GM12878 (cell line): ENCODE measurements around the gene CDKL4. TPM values are rescaled to one million over a fixed set of nuclear protein-coding genes. Genes with fewer than 3 reads are reported as not detected.

Experiments used
- ATAC-seq: fragments of 200-7000 bp; cut with Tn5 transposase; 3 replicates; pipeline ENCODE4 v1.9.1; 2020; ENCODE audit warnings: mild to moderate bottlenecking, moderate library complexity
- BruUV-seq: library from RNA; stranded (reverse); fragments of 400-500 nt; replicated peaks from 2 replicates; lab custom pipeline; 2021; lab: Mats Ljungman, UMichigan
- CTCF ChIA-PET: fragments of 300-600 bp; sonication (Branson Sonifier 250); formaldehyde crosslinking; extraction: SDS; loops from one replicate; lab custom pipeline; 2021; ENCODE audit warnings: inconsistent platforms; lab: Yijun Ruan, JAX
- POLR2A ChIA-PET: fragments of 350-600 bp; formaldehyde crosslinking; extraction: SDS; loops from one replicate; lab custom pipeline; 2021; ENCODE audit warnings: inconsistent platforms; lab: Charles Lee
- RAD21 ChIA-PET: fragments of 300-600 bp; sonication (Branson Sonifier 250); formaldehyde crosslinking; loops from one replicate; lab custom pipeline; 2023; ENCODE audit warnings: antibody characterized with exemption; ENCODE audit not compliant: unreplicated experiment; lab: Charles Lee
- SMC1A ChIA-PET: fragments of 300-600 bp; sonication (Branson Sonifier 250); formaldehyde crosslinking; loops from one replicate; lab custom pipeline; 2023; ENCODE audit not compliant: unreplicated experiment, uncharacterized antibody; lab: Charles Lee
- DNase-seq: peaks from one replicate; pipeline ENCODE4 v3.0.0-alpha.2; 2011; ENCODE audit warnings: low read depth, low spot score
- FAIRE-seq: peaks from 3 replicates; lab custom pipeline; 2011; peaks lifted over from hg19 to GRCh38; lab: Jason Lieb, UNC
- H2AFZ ChIP-seq: 2 replicates; pipeline ENCODE4 v1.6.0; 2011; ENCODE audit warnings: low read depth, low read length, control low read depth; ENCODE audit not compliant: control insufficient read depth
- H3K27ac ChIP-seq: 2 replicates; pipeline ENCODE4 v1.5.1; 2011; ENCODE audit warnings: control low read depth; ENCODE audit not compliant: control insufficient read depth, insufficient read depth
- H3K27me3 ChIP-seq, 2 experiments: replicated peaks in 1 of 2; 2 replicates each; pipeline versions ENCODE4 v1.6.0 to v1.6.1; 2011; ENCODE audit warnings: low read length in 1 of 2; ENCODE audit not compliant: control insufficient read depth in 2 of 2, insufficient read depth in 2 of 2
- H3K36me3 ChIP-seq, 2 experiments: 2 replicates each; pipeline ENCODE4 v1.5.1; 2011; ENCODE audit warnings: low read length in 1 of 2; ENCODE audit not compliant: control insufficient read depth in 2 of 2, insufficient read depth in 2 of 2
- H3K4me1 ChIP-seq: 2 replicates; pipeline ENCODE4 v1.6.1; 2011; ENCODE audit warnings: mild to moderate bottlenecking, low read length, moderate library complexity, mixed read lengths; ENCODE audit not compliant: control insufficient read depth, insufficient read depth
- H3K4me2 ChIP-seq: 2 replicates; pipeline ENCODE4 v1.6.0; 2011; ENCODE audit warnings: control low read depth; ENCODE audit not compliant: control insufficient read depth, insufficient read depth
- H3K4me3 ChIP-seq: fragments of 200-600 bp; sonication (generic); 2 replicates; pipeline ENCODE4 v1.5.1; 2016
- H3K79me2 ChIP-seq: 2 replicates; pipeline ENCODE4 v1.6.0; 2011; ENCODE audit warnings: low read length; ENCODE audit not compliant: control insufficient read depth, insufficient read depth
- H3K9ac ChIP-seq: 2 replicates; pipeline ENCODE4 v1.8.0; 2011; ENCODE audit warnings: low read length, control low read depth, mixed read lengths; ENCODE audit not compliant: control insufficient read depth, insufficient read depth
- H3K9me3 ChIP-seq: replicated peaks from 3 replicates; pipeline ENCODE4 v1.5.1; 2011; ENCODE audit warnings: mild to moderate bottlenecking, low read length; ENCODE audit not compliant: control insufficient read depth, insufficient read depth
- H4K20me1 ChIP-seq: 2 replicates; pipeline ENCODE4 v1.6.0; 2011; ENCODE audit not compliant: control insufficient read depth, insufficient read depth
- HDAC2 ChIP-seq: fragments of 200-600 bp; sonication (generic); IDR thresholded peaks from 2 replicates; pipeline ENCODE4 v1.6.1; 2017
- KDM1A ChIP-seq: fragments of 200-600 bp; sonication (generic); IDR thresholded peaks from 2 replicates; pipeline ENCODE4 v1.6.1; 2016; ENCODE audit warnings: borderline replicate concordance
- LARP7 ChIP-seq: fragments of 450-650 bp; IDR thresholded peaks from 2 replicates; pipeline ENCODE4 v1.6.1; 2017; ENCODE audit warnings: mild to moderate bottlenecking
- MEF2A ChIP-seq: IDR thresholded peaks from 2 replicates; pipeline ENCODE4 v1.6.1; 2011; ENCODE audit warnings: low read depth, mild to moderate bottlenecking, low read length, moderate library complexity; ENCODE audit not compliant: insufficient read depth
- POLR2A ChIP-seq: IDR thresholded peaks from 2 replicates; pipeline ENCODE4 v1.6.1; 2011; ENCODE audit warnings: low read depth, mild to moderate bottlenecking, low read length
- SP1 ChIP-seq: IDR thresholded peaks from one replicate; pipeline ENCODE4 v1.6.1; 2011; ENCODE audit warnings: low read depth, low read length
- SREBF1 ChIP-seq: IDR thresholded peaks from 2 replicates; pipeline ENCODE4 v1.6.1; 2012; ENCODE audit warnings: mild to moderate bottlenecking, low read length
- TCF3 ChIP-seq: IDR thresholded peaks from 2 replicates; pipeline ENCODE4 v1.6.1; 2012; ENCODE audit warnings: low read depth, mild to moderate bottlenecking, low read length, borderline replicate concordance; ENCODE audit not compliant: insufficient read depth
- WGBS: methylation state at CpG from one replicate; pipeline ENCODE4 v1.1.6; 2016; ENCODE audit warnings: low lambda C conversion rate; ENCODE audit not compliant: insufficient replicate concordance, insufficient coverage; ENCODE audit errors: missing lambda C conversion rate; 5-methylcytosine and 5-hydroxymethylcytosine counted together
- in situ Hi-C: fragments of 300-500 bp; cut with MboI; formaldehyde crosslinking; loops from 9 replicates; pipeline ENCODE4 v1.14.3; 2018; ENCODE audit warnings: mixed read lengths
- intact Hi-C: fragments of 100-400 bp; cut with micrococcal nuclease; formaldehyde crosslinking; loops from one replicate; pipeline ENCODE4 v1.14.2; 2022; ENCODE audit not compliant: unreplicated experiment
- polyA plus RNA-seq, 11 experiments: library from polyadenylated mRNA; depleted of rRNA in 4 of 11; unstranded in 6 of 11; stranded (reverse) in 5 of 11; fragments of >200 nt; fragmentation: Nextera tagmentation in 4 of 11; fragmentation: Illumina TruSeq in 1 of 11; extraction: Ambion mirVana in 4 of 11; extraction: Trizol in 1 of 11; gene quantifications; 1 replicate in 1 of 11; 2 replicates in 10 of 11; pipeline versions ENCODE4 v1.2.1 to v1.2.3, GENCODE V29; 2011 to 2016; ENCODE audit warnings: inconsistent platforms in 2 of 11, missing spikeins in 2 of 11, low read depth in 1 of 11
- total RNA-seq, 4 experiments: library from RNA; depleted of rRNA in 3 of 4; stranded (reverse); fragments of >200 nt in 3 of 4; fragmentation: Illumina TruSeq in 1 of 4; extraction: Trizol in 1 of 4; gene quantifications; 2 replicates each; pipeline versions ENCODE4 v1.2.1 to v1.2.3, GENCODE V29; 2013 to 2021
- TF ChIP-seq, protein P1 (sequence below): fragments of 450-650 bp; IDR thresholded peaks from 2 replicates; pipeline ENCODE4 v1.6.1; 2016; ENCODE audit warnings: mild to moderate bottlenecking, moderate library complexity, borderline replicate concordance
- TF ChIP-seq, protein P2 (sequence below): fragments of 450-650 bp; IDR thresholded peaks from 2 replicates; pipeline ENCODE4 v1.6.1; 2018; ENCODE audit warnings: mild to moderate bottlenecking, low read depth, moderate library complexity; ENCODE audit not compliant: partially characterized antibody
- TF ChIP-seq, protein P3 (sequence below): IDR thresholded peaks from 2 replicates; pipeline ENCODE4 v1.6.1; 2012; ENCODE audit warnings: low read depth, low read length, improper control_type of control experiment
- TF ChIP-seq, protein P4 (sequence below): fragments of 450-650 bp; conservative IDR thresholded peaks from 2 replicates; pipeline ENCODE4 v1.6.1; 2017; ENCODE audit warnings: mild to moderate bottlenecking, moderate library complexity
- TF ChIP-seq, protein P5 (sequence below): fragments of 450-650 bp; IDR thresholded peaks from 2 replicates; pipeline ENCODE4 v1.6.1; 2017; ENCODE audit warnings: borderline replicate concordance

CDKL4 gene
- total and polyA plus RNA-seq, 10 of the 15 experiments (the other 5 are each of a cell fraction or from before 2014, with no cell fraction given): not detected

DNA sequence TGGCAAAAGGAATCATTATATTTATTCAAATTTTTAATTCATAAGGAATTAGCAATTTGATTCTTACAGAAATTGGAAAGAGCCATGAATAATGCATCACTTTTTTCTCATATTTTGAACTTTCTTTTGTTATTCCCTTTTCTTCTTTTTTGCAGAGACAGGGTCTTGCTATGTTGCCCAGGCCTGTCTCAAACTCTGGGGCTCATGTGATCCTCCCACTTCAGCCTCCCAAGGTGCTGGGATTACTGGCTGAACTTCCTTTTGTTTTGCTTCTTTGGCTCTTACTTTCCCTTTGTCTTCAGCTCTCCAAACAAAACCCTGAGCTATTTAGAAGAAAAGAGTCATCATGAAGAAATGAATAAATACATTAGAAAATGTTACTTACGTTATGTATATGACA lies 30.8 kb downstream of the CDKL4 start:
- in situ Hi-C loops: no loop called here
- no peak overlapping the region for H3K27ac ChIP-seq
- no peak overlapping the region for H3K9ac ChIP-seq
- ChIA-PET SMC1A (interaction anchor here (0.6 to 1.0 kb wide), 3 partner anchors 15 to 224 kb away, joined by 3 to 4 read pairs (median 3); no protein-coding TSS in a partner anchor), RAD21 (no interaction called here), CTCF (interaction anchor here (1.2 kb wide), 1 partner anchor 17 kb away, joined by 3 read pairs; no protein-coding TSS in a partner anchor), POLR2A (no interaction called here)
- no peaks in the 10 kb centered on the region for H3K4me1 ChIP-seq
- no peaks in the 10 kb centered on the region for H3K27me3 ChIP-seq
- intact Hi-C loops: no loop called here
- H3K79me2 ChIP-seq: no peaks in the 10 kb centered on the region
- no TSS peak for BruUV-seq
- no peak overlapping the region for H2AFZ ChIP-seq
- no peaks in the 10 kb centered on the region for H4K20me1 ChIP-seq
- ATAC-seq: no peak
- no peak for DNase-seq
- no peak for FAIRE-seq
- no peaks in the 10 kb centered on the region for H3K36me3 ChIP-seq
- H3K4me2 ChIP-seq: no peak overlapping the region
- WGBS: 48% methylated on average over 1 of the region's 1 CpG
- H3K9me3 ChIP-seq: no peaks in the 10 kb centered on the region
- no peak overlapping the region for H3K4me3 ChIP-seq
- no peak for TF ChIP-seq HDAC2
- no peak for TF ChIP-seq KDM1A
- no peak for TF ChIP-seq LARP7
- no peak for TF ChIP-seq TCF3
- TF ChIP-seq, protein P1, sequence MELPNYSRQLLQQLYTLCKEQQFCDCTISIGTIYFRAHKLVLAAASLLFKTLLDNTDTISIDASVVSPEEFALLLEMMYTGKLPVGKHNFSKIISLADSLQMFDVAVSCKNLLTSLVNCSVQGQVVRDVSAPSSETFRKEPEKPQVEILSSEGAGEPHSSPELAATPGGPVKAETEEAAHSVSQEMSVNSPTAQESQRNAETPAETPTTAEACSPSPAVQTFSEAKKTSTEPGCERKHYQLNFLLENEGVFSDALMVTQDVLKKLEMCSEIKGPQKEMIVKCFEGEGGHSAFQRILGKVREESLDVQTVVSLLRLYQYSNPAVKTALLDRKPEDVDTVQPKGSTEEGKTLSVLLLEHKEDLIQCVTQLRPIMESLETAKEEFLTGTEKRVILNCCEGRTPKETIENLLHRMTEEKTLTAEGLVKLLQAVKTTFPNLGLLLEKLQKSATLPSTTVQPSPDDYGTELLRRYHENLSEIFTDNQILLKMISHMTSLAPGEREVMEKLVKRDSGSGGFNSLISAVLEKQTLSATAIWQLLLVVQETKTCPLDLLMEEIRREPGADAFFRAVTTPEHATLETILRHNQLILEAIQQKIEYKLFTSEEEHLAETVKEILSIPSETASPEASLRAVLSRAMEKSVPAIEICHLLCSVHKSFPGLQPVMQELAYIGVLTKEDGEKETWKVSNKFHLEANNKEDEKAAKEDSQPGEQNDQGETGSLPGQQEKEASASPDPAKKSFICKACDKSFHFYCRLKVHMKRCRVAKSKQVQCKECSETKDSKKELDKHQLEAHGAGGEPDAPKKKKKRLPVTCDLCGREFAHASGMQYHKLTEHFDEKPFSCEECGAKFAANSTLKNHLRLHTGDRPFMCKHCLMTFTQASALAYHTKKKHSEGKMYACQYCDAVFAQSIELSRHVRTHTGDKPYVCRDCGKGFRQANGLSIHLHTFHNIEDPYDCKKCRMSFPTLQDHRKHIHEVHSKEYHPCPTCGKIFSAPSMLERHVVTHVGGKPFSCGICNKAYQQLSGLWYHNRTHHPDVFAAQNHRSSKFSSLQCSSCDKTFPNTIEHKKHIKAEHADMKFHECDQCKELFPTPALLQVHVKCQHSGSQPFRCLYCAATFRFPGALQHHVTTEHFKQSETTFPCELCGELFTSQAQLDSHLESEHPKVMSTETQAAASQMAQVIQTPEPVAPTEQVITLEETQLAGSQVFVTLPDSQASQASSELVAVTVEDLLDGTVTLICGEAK: no peak
- TF ChIP-seq MEF2A: no peak
- TF ChIP-seq, protein P2, sequence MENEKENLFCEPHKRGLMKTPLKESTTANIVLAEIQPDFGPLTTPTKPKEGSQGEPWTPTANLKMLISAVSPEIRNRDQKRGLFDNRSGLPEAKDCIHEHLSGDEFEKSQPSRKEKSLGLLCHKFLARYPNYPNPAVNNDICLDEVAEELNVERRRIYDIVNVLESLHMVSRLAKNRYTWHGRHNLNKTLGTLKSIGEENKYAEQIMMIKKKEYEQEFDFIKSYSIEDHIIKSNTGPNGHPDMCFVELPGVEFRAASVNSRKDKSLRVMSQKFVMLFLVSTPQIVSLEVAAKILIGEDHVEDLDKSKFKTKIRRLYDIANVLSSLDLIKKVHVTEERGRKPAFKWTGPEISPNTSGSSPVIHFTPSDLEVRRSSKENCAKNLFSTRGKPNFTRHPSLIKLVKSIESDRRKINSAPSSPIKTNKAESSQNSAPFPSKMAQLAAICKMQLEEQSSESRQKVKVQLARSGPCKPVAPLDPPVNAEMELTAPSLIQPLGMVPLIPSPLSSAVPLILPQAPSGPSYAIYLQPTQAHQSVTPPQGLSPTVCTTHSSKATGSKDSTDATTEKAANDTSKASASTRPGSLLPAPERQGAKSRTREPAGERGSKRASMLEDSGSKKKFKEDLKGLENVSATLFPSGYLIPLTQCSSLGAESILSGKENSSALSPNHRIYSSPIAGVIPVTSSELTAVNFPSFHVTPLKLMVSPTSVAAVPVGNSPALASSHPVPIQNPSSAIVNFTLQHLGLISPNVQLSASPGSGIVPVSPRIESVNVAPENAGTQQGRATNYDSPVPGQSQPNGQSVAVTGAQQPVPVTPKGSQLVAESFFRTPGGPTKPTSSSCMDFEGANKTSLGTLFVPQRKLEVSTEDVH: no peak
- TF ChIP-seq, protein P3, sequence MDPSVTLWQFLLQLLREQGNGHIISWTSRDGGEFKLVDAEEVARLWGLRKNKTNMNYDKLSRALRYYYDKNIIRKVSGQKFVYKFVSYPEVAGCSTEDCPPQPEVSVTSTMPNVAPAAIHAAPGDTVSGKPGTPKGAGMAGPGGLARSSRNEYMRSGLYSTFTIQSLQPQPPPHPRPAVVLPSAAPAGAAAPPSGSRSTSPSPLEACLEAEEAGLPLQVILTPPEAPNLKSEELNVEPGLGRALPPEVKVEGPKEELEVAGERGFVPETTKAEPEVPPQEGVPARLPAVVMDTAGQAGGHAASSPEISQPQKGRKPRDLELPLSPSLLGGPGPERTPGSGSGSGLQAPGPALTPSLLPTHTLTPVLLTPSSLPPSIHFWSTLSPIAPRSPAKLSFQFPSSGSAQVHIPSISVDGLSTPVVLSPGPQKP: no peak
- no peak for TF ChIP-seq SREBF1
- TF ChIP-seq, protein P4, sequence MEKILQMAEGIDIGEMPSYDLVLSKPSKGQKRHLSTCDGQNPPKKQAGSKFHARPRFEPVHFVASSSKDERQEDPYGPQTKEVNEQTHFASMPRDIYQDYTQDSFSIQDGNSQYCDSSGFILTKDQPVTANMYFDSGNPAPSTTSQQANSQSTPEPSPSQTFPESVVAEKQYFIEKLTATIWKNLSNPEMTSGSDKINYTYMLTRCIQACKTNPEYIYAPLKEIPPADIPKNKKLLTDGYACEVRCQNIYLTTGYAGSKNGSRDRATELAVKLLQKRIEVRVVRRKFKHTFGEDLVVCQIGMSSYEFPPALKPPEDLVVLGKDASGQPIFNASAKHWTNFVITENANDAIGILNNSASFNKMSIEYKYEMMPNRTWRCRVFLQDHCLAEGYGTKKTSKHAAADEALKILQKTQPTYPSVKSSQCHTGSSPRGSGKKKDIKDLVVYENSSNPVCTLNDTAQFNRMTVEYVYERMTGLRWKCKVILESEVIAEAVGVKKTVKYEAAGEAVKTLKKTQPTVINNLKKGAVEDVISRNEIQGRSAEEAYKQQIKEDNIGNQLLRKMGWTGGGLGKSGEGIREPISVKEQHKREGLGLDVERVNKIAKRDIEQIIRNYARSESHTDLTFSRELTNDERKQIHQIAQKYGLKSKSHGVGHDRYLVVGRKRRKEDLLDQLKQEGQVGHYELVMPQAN: no peak
- no peak for TF ChIP-seq SP1
- TF ChIP-seq POLR2A: no peak
- TF ChIP-seq, protein P5, sequence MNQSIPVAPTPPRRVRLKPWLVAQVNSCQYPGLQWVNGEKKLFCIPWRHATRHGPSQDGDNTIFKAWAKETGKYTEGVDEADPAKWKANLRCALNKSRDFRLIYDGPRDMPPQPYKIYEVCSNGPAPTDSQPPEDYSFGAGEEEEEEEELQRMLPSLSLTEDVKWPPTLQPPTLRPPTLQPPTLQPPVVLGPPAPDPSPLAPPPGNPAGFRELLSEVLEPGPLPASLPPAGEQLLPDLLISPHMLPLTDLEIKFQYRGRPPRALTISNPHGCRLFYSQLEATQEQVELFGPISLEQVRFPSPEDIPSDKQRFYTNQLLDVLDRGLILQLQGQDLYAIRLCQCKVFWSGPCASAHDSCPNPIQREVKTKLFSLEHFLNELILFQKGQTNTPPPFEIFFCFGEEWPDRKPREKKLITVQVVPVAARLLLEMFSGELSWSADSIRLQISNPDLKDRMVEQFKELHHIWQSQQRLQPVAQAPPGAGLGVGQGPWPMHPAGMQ: no peak
